Stimulated activated CD8-positive, alpha-beta memory T cell treated with anti-CD3 and anti-CD28 coated beads, Interleukin-4, amount 100 ng/mL, for 4 hours (primary cell): ENCODE measurements around the gene UBE3D.

ENCODE experiments used
- DNase-seq, 2 donors: peaks; one replicate each; pipeline ENCODE4 v3.0.0-alpha.2; 2020; ENCODE audit warnings: low read depth in 2 of 2, low spot score in 1 of 2

Gene UBE3D, protein sequence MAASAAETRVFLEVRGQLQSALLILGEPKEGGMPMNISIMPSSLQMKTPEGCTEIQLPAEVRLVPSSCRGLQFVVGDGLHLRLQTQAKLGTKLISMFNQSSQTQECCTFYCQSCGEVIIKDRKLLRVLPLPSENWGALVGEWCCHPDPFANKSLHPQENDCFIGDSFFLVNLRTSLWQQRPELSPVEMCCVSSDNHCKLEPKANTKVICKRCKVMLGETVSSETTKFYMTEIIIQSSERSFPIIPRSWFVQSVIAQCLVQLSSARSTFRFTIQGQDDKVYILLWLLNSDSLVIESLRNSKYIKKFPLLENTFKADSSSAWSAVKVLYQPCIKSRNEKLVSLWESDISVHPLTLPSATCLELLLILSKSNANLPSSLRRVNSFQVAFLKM

DNA sequence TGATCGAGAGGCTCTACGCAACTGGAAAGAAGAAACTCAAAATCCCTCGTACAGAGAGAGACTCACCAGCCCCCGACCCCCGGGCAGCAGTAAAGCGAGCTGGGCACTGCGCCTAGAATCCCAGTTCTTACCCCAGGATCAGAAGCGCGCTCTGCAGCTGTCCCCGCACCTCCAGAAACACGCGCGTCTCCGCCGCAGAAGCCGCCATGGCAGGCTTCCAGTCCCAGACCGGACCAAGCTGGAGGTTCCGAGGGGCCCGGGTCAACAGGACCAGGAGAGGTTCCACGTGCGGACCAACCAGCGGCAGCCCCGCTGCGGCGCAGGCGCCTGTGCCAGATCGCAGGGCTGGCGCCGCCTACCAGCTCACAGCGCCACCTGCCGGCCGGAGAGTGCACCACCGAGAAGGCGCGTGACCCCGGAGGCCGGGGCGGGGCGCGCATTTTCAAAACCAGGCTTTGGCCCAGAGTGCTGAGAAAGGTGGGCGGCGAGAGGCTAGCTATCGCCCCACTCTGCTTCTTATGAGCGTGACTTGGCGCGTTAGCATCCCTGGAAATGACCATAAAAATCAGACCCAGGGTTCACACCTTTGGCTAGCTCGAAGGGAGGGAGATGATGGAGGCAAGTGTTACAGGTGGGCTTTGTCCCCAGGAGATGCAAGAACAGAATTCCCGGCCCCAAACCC lies at the start of gene UBE3D:
Gene UBE3D (minus strand): TSS at position 331 of the 682 bp plus-strand sequence. CDS start 123 bp downstream, at position 208.
- peak; percentile 82 to 85 for DNase-seq

DNA sequence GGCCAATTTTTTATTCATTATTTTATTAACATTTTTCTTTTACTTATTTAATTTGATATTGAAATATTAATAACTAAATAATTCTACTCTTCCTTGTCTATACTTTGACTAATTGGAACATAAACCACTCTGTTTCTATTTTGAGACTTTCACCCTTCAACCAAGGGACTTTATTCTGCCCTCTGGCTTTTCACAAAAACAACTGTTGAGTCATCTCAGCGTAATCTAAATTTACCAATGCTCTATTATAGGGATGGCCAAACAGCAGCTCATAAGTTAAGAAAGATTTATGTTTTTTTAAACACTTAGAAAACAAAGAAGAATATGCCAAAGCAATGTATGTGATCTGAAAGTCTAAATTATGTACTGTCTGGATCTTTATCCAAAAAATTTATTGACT lies 48.5 kb upstream of the UBE3D start:
- DNase-seq = no peak

DNA sequence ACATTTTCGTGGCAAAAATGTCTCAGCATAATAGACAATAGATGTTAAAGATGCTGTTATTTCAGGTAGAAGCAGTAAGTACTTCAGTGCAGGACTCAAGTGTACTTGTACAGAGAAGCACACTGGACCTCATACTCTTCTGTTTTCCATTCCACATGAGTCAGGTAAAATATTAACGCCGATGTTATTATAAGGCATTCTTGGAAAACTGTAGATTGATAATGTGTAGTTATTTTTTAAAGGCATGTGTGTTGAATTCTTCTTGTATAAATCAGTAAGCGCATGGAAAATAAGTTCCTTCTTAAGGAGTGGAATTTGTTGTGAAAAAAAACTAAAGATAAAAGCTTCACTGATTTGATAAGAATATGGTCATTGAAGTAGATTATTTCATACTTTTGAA lies 47.6 kb upstream of the UBE3D start:
- DNase-seq = no peak

DNA sequence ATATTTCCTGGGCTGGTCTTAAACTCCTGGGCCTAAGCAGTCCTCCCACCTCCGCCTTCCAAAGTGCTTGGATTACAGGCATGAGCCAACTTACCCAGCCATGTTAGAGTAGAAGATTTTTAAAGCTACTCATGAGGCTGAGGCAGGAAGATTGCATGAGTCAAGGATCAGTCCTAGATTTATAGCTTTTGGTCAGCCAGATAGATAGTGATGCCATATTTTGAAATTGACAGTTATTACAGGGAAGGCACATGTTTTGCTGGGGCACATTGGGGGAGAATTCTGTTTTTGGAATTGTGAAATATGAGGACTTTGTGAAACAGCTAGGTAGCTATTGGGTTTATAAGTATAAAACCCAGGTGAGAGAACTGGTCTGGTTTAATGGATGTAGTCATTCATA lies 42.7 kb upstream of the UBE3D start:
- no peak for DNase-seq

DNA sequence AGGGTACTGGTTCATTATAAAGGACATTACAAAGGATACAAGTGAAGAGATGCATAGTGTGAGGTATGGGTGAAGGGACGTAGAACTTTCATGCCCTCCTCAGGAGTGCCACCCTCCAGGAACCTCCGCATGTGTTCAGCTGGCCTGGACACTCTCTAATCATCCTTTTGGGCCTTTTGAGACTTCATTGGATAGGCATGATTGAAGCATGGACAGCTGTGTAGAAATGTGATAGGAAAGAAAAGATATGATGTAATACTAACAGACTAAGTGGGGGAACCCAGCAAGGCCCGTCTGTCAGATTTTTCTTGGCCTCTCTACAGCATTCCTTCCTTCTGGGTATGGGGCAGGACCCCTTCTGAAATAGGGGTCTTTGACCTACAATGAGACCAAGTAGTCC lies 32.9 kb upstream of the UBE3D start:
- DNase-seq = no peak

DNA sequence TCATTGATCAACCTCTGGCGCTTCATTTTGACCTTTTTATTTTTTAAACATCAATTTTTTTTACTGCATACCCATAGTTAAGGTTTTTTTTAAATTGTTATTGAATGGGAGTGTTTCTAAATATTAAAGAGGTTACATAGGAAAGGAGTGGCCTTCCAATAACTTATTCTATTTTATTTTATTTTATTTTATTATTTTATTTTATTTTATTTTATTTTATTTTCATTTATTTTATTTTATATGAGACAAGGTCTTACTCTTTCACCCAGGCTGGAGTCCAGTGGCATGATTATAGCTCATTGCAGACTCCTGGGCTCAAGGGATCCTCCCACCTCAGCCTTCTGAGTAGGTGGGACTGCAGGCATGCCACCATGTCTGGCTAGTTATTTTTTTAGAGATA lies 32.0 kb upstream of the UBE3D start:
- DNase-seq = no peak

DNA sequence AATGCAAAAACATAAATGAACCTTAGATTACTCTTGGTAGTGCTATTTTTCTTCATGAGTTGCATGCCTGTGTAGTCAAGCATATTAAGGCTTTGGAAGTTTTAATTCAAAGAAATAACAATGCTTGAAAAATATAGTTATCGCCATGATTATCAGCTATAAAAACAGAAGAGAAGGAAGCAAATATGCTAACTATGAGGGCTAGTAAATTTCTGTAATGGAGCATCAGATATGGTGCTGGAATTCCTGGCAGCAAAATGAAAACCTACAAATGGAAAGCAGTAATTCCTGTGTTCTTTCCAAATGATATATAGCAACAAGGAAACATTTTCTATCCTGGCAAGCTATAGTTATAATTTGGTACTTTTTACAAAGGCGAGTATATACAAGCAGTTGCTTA lies 31.6 kb upstream of the UBE3D start:
- no peak for DNase-seq

DNA sequence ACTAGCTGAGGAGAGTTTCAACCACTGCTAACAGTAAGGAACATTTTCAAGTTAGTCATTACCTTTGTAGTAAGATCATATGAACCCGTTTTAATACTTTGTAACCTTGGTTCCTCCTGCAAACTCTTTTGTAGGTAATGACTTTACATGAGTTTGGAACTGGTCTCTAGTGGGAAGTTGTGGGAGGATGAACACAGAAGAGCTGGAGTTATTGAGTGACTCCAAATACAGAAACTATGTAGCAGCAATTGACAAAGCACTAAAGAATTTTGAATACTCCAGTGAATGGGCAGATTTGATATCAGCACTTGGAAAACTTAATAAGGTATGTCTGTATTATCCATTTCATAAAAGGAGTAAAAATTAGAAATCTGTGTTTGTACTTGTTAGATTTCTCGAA lies 31.1 kb upstream of the UBE3D start:
- no peak for DNase-seq

DNA sequence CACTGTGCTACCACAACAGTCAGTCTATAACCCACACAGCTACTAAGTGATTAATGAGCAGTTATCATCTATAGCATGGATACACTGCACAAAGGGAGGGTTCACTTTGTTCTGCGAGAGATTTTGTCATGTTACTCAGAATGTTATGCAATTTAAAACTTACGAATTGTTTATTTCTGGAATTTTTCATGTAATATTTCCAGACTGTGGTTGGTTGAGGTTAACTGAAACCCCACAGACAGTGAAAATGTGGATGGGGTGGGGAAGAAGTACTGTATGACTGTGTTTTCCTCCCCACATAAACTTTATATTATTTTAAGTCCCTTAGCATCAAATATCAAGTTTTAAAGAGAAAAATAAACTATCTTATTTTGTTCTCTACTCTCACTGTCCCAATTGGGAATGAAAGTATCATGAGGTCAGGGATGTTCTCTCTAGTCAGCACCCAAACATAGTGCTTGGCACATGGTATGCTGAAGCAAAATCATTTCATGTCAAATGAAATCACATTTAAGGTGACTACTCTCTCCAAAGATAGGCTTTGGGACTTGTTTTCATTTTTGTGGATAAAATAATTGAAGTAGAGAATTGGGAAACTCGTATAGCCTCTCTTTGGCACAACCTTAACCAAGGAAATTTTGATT lies 27.2 kb upstream of the UBE3D start:
- DNase-seq = no peak

DNA sequence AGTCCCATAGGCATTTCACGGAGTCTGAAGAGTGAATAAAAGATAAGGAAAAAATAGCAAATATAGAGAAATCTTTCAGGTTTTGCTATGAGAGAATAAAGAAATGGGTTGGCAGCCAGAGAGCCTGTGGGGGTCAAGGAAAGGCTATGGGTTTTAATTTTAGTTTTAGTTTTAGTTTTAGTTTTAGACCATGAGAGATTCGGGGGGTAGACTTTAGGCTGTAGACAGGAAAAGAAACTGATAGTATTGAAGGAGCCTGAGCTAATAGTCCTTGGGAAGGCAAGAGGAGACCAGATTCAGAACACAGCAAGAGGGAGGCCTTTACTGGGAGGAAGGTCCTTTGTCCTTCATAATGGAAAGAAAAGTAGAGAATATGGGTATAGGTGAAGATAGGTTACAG lies 21.1 kb upstream of the UBE3D start:
- DNase-seq = no peak

DNA sequence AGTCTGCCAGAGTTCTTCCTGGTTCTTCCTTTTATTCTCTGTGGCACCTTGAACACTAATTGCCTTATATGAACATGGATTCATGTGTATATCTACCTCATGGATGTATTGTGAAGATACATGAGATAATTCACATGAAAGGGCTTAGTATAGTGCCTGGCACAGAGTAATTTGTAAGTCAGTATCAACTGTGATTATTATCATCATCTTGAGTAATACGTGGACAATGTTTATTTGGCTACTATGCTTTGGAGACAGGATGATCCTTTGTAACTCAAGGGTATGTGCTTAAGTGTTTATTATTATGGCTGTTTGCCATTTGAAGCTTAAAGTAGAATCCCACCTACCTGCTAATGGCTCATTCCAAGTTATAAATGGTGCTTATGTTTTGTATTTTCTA lies 17.8 kb upstream of the UBE3D start:
- no peak for DNase-seq

DNA sequence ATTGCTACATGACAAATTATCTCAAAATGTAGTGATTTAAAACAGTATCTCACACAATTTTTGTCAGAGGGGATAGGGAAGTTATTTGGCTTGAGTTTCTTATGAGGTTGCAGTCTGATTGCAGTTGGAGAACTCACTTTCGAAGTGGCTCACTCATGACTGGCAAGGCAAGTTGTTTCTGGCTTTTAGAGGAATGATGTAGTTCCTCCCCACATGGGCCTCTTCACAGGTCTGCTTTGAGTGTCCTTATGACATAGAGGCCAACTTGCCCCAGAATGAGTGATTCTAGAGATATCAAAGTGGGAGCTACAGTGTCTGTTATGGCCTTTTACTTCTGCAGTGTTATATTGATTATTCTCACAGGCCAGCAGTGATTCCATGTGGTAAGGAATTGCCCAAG lies 8.0 kb upstream of the UBE3D start:
- DNase-seq = no peak

DNA sequence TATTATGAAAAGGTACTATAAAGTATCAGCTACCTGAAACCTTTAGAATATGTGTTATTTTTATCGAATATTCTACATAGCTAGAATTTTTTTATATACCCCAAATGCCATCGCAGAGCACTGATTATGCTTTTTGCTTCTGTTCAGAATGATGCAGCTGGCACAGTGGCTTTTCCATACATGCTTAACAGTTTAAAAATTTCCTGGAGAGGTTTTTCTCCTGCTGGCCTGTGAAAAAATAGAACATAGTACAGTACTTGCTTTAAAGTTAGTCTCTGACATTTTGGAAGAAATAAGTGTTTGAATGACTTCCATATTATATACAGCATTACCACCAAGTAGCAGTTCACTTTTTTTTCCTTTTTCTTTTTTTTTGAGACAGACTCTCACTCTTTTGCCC lies 7.1 kb upstream of the UBE3D start:
- DNase-seq = no peak

DNA sequence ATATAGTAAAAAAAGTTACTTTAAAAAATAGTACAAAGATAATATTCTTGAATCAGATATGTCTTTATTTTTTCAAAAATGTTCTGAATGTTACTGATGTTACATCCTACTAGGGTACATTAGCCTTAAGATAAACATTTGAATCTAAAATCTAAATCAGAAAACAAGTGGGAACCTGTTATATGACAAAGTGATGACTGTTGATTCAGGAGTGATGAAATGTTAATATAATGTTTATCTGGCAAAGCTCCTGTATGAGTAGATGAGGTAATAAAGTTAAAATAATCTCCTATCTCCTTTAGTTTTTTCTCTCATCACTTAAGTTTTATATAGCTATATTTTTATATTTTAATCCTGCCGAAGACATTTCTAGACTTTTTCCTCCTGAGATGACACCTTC lies 6.1 kb upstream of the UBE3D start:
- DNase-seq = no peak

DNA sequence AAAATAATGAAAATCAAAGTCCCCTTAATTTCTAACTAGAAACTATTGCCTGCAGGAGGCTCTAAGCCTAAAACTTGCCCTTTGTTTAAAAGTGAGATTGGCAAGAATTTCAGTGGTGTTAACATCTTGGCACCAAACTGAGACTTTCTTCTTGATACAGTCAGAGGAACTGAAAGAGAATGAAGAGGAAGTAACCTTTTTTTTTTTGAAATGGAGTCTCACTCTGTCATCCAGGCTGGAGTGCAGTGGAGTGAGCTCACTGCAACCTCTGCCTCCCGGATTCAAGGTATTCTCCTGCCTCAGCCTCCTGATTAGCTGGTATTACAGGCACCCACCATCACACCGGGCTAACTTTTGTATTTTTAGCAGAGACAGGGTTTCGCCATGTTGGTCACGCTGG lies 5.4 kb upstream of the UBE3D start:
- DNase-seq = no peak

DNA sequence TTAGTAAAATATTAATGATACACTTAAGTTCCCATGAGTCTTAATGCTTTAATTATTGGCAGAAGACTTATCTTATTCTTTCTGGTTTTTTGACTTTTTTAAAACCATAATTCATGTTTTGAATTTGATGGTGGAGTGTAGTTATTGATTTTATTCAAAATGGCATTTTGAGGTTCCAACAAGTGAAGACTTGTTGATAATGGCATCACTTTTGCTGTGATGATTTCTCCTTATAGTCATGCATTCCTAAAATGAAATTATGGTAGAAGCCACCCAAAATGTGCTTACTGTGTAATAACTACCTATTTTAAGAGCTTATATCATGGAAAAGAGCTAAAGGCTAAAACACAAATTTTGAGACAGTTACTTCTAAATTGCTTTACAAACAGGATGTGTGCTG lies 4.0 kb upstream of the UBE3D start:
- DNase-seq = no peak

DNA sequence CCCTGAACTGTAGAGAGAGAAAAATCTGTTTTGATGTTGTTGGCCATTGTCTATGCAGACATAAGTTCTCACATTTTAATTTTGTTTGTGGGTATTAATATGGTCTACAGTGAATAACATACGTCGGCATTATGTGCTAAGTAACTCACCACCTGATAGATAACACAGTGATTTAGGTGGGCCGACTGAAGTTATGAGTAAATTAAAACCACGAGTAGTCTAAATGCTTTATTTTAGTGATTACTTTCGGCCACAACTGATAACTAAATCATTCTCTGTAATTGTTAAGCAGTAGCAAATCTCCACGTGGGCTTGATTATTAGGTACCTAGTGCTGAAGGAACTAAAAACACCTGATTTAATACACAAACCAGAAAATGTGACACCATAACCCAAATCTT lies 3.0 kb upstream of the UBE3D start:
- no peak for DNase-seq

DNA sequence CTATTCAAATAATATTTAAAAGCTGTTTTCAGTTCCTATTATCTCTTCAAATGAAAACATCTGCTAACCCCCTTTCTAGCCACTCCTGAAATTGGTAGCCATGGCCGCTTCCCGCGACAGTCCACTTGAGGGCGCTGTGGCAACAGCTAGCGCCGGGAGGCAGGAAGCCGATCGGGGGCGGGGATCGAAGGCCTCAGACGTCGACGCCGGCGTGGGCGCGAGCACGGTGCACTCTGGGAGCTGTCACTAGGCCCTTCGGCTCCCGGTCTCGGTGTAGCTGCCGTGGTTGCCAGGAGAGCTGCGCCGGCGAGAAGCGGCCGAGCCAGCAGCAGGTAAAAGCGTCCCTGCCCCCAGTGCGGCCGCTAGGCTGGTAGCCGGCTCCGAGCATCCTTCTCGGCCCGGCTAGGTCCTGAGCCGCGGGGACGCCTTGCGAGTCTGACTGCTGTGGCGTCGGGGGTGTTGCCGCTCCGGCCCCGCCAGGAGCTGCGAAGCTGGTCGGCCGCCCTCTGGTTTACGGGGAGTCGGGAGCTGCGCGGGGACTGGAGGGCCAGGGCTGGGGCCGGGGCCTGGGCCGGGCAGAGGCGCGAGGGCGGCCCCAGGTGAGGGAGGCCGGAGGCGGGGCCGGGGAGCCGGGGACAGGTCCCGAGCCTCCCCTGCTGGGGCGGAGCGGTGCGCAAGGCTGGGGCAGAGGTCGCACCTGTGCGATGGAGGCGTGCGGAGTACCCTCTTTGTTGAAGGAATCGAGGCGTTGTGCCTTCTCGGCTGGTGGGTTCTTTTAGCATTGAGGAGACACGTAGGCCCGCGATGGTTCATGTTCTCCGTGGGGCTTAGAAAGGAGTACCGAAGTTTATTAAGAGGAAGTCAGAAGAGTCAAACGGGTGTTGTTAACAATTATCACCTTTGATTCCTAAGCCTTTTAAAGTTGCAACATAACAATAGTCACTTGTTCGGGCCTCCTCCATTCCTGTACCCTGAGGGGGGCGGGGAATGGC lies 2.1 kb upstream of the UBE3D start, which contains the start of gene DOP1A:
Gene DOP1A (plus strand): TSS at position 224 of the 992 bp plus-strand sequence. CDS start 29,307 bp downstream, outside the sequence.
- peak; percentile 94 to 98 for DNase-seq

DNA sequence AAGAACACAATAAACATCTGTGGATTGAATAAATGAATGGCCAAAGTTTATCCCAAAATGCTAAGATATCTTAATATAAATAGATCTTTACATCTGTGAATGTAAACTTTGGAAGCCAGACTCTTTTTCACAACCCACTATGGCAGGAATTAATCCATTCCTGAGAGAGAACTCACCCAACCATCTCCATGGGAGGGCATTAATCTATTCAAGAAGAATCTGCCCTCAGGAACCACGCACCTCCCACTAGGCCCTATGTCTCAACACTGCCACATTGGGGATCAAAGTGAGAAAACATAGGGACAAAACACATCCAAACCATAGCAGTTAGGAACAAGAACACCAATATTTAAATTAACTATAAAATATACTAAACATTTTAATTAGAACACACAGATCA lies 3.4 kb downstream of the UBE3D start:
- DNase-seq = no peak

DNA sequence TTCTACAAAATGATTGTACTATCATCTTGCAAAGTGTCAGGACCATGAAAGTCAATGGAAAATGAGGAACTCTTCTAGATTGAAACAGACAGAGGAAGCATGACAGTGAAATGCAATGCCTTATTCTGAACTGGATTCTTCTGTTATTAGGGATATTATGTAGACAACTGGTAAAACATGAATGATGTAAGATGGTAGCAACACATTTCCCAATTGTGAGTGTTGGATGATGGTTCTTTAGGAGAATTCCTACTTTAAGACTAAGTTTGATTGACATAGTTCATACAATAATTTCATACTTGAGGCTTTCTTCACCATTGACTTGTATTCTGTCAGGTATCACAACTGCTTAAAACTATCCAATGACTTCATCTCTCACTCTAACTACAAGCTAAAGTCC lies 4.5 kb downstream of the UBE3D start:
- no peak for DNase-seq

DNA sequence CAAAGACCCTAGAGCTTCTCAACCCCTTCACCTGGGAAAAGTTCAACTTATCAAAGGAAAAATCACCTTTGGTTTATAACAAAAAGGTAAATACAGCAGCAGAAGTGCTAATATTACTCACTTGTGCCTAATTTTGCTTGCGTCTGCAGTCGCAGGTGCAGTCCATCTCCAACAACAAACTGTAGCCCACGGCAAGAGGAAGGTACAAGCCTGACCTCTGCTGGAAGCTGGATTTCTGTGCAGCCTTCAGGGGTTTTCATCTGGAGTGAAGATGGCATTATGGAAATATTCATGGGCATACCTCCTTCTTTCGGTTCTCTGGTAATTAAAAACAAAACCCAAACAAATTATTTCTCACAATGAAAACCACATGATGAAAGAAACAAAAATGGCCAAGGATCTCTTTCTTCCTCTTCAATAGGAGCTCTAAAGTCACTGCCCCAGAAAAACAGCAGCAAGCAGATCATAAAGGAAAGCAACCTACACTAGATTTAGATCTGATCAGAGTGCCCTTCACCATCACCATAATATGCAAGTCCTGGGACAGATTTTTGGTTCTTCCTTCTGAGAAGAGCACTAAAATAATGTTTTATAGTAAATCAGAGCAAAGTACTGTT lies 7.8 kb downstream of the UBE3D start:
- no peak for DNase-seq
